GM12878 (cell line): ENCODE data around the gene SVOP. TPM values are rescaled to one million over a fixed set of nuclear protein-coding genes. Genes with fewer than 3 reads are reported as not detected.

ENCODE experiments used
- ATAC-seq: fragments of 200-7000 bp; cut with Tn5 transposase; 3 replicates; pipeline ENCODE4 v1.9.1; 2020; ENCODE audit warnings: mild to moderate bottlenecking, moderate library complexity
- BruUV-seq: library from RNA; stranded (reverse); fragments of 400-500 nt; replicated peaks from 2 replicates; lab custom pipeline; 2021; lab: Mats Ljungman, UMichigan
- CTCF ChIA-PET: fragments of 300-600 bp; sonication (Branson Sonifier 250); formaldehyde crosslinking; extraction: SDS; loops from one replicate; lab custom pipeline; 2021; ENCODE audit warnings: inconsistent platforms; lab: Yijun Ruan, JAX
- POLR2A ChIA-PET: fragments of 350-600 bp; formaldehyde crosslinking; extraction: SDS; loops from one replicate; lab custom pipeline; 2021; ENCODE audit warnings: inconsistent platforms; lab: Charles Lee
- RAD21 ChIA-PET: fragments of 300-600 bp; sonication (Branson Sonifier 250); formaldehyde crosslinking; loops from one replicate; lab custom pipeline; 2023; ENCODE audit warnings: antibody characterized with exemption; ENCODE audit not compliant: unreplicated experiment; lab: Charles Lee
- SMC1A ChIA-PET: fragments of 300-600 bp; sonication (Branson Sonifier 250); formaldehyde crosslinking; loops from one replicate; lab custom pipeline; 2023; ENCODE audit not compliant: unreplicated experiment, uncharacterized antibody; lab: Charles Lee
- DNase-seq: peaks from one replicate; pipeline ENCODE4 v3.0.0-alpha.2; 2011; ENCODE audit warnings: low read depth, low spot score
- FAIRE-seq: peaks from 3 replicates; lab custom pipeline; 2011; peaks lifted over from hg19 to GRCh38; lab: Jason Lieb, UNC
- H2AFZ ChIP-seq: 2 replicates; pipeline ENCODE4 v1.6.0; 2011; ENCODE audit warnings: low read depth, low read length, control low read depth; ENCODE audit not compliant: control insufficient read depth
- H3K27ac ChIP-seq: 2 replicates; pipeline ENCODE4 v1.5.1; 2011; ENCODE audit warnings: control low read depth; ENCODE audit not compliant: control insufficient read depth, insufficient read depth
- H3K27me3 ChIP-seq, 2 experiments: replicated peaks in 1 of 2; 2 replicates each; pipeline versions ENCODE4 v1.6.0 to v1.6.1; 2011; ENCODE audit warnings: low read length in 1 of 2; ENCODE audit not compliant: control insufficient read depth in 2 of 2, insufficient read depth in 2 of 2
- H3K36me3 ChIP-seq, 2 experiments: 2 replicates each; pipeline ENCODE4 v1.5.1; 2011; ENCODE audit warnings: low read length in 1 of 2; ENCODE audit not compliant: control insufficient read depth in 2 of 2, insufficient read depth in 2 of 2
- H3K4me1 ChIP-seq: 2 replicates; pipeline ENCODE4 v1.6.1; 2011; ENCODE audit warnings: mild to moderate bottlenecking, low read length, moderate library complexity, mixed read lengths; ENCODE audit not compliant: control insufficient read depth, insufficient read depth
- H3K4me2 ChIP-seq: 2 replicates; pipeline ENCODE4 v1.6.0; 2011; ENCODE audit warnings: control low read depth; ENCODE audit not compliant: control insufficient read depth, insufficient read depth
- H3K4me3 ChIP-seq: fragments of 200-600 bp; sonication (generic); 2 replicates; pipeline ENCODE4 v1.5.1; 2016
- H3K79me2 ChIP-seq: 2 replicates; pipeline ENCODE4 v1.6.0; 2011; ENCODE audit warnings: low read length; ENCODE audit not compliant: control insufficient read depth, insufficient read depth
- H3K9ac ChIP-seq: 2 replicates; pipeline ENCODE4 v1.8.0; 2011; ENCODE audit warnings: low read length, control low read depth, mixed read lengths; ENCODE audit not compliant: control insufficient read depth, insufficient read depth
- H3K9me3 ChIP-seq: replicated peaks from 3 replicates; pipeline ENCODE4 v1.5.1; 2011; ENCODE audit warnings: mild to moderate bottlenecking, low read length; ENCODE audit not compliant: control insufficient read depth, insufficient read depth
- H4K20me1 ChIP-seq: 2 replicates; pipeline ENCODE4 v1.6.0; 2011; ENCODE audit not compliant: control insufficient read depth, insufficient read depth
- IRF5 ChIP-seq: fragments of 450-650 bp; IDR thresholded peaks from 2 replicates; pipeline ENCODE4 v1.6.1; 2017; ENCODE audit warnings: borderline replicate concordance
- KAT2A ChIP-seq: conservative IDR thresholded peaks from 2 replicates; pipeline ENCODE4 v1.6.1; 2011; ENCODE audit warnings: low read depth, low read length; ENCODE audit not compliant: control insufficient read depth
- NKRF ChIP-seq: fragments of 450-650 bp; conservative IDR thresholded peaks from 2 replicates; pipeline ENCODE4 v1.6.1; 2017; ENCODE audit warnings: mild to moderate bottlenecking, moderate library complexity
- POLR2AphosphoS2 ChIP-seq: IDR thresholded peaks from 2 replicates; pipeline ENCODE4 v1.6.1; 2011; ENCODE audit warnings: low read depth, mild to moderate bottlenecking, low read length, improper control_type of control experiment, moderate library complexity
- RCOR1 ChIP-seq: conservative IDR thresholded peaks from 2 replicates; pipeline ENCODE4 v1.6.1; 2012; ENCODE audit warnings: low read depth, low read length, improper control_type of control experiment
- RELB ChIP-seq: fragments of 450-650 bp; IDR thresholded peaks from 2 replicates; pipeline ENCODE4 v1.6.1; 2017; ENCODE audit warnings: low read depth, mild to moderate bottlenecking, moderate library complexity
- RFX5 ChIP-seq: IDR thresholded peaks from 2 replicates; pipeline ENCODE4 v1.6.1; 2011; ENCODE audit warnings: low read depth, low read length, improper control_type of control experiment
- YY1 ChIP-seq: IDR thresholded peaks from 2 replicates; pipeline ENCODE4 v1.6.1; 2011; ENCODE audit warnings: low read depth, mild to moderate bottlenecking, low read length
- ZBTB4 ChIP-seq: fragments of 450-650 bp; formaldehyde crosslinking; IDR thresholded peaks from 2 replicates; pipeline ENCODE4 v1.4.0; 2022; ENCODE audit warnings: mild to moderate bottlenecking, moderate library complexity
- ZBTB40 ChIP-seq: fragments of 450-650 bp; IDR thresholded peaks from 2 replicates; pipeline ENCODE4 v1.6.1; 2016; ENCODE audit warnings: mild to moderate bottlenecking, moderate library complexity, borderline replicate concordance
- ZNF24 ChIP-seq: fragments of 450-650 bp; IDR thresholded peaks from 2 replicates; pipeline ENCODE4 v1.6.1; 2017; ENCODE audit warnings: antibody characterized with exemption, mild to moderate bottlenecking
- ZNF274 ChIP-seq: IDR thresholded peaks from one replicate; pipeline ENCODE4 v1.8.0; 2011; ENCODE audit not compliant: insufficient read length, insufficient read depth
- WGBS: methylation state at CpG from one replicate; pipeline ENCODE4 v1.1.6; 2016; ENCODE audit warnings: low lambda C conversion rate; ENCODE audit not compliant: insufficient replicate concordance, insufficient coverage; ENCODE audit errors: missing lambda C conversion rate; 5-methylcytosine and 5-hydroxymethylcytosine counted together
- in situ Hi-C: fragments of 300-500 bp; cut with MboI; formaldehyde crosslinking; loops from 9 replicates; pipeline ENCODE4 v1.14.3; 2018; ENCODE audit warnings: mixed read lengths
- intact Hi-C: fragments of 100-400 bp; cut with micrococcal nuclease; formaldehyde crosslinking; loops from one replicate; pipeline ENCODE4 v1.14.2; 2022; ENCODE audit not compliant: unreplicated experiment
- polyA plus RNA-seq, 11 experiments: library from polyadenylated mRNA; depleted of rRNA in 4 of 11; unstranded in 6 of 11; stranded (reverse) in 5 of 11; fragments of >200 nt; fragmentation: Nextera tagmentation in 4 of 11; fragmentation: Illumina TruSeq in 1 of 11; extraction: Ambion mirVana in 4 of 11; extraction: Trizol in 1 of 11; gene quantifications; 1 replicate in 1 of 11; 2 replicates in 10 of 11; pipeline versions ENCODE4 v1.2.1 to v1.2.3, GENCODE V29; 2011 to 2016; ENCODE audit warnings: inconsistent platforms in 2 of 11, missing spikeins in 2 of 11, low read depth in 1 of 11
- total RNA-seq, 4 experiments: library from RNA; depleted of rRNA in 3 of 4; stranded (reverse); fragments of >200 nt in 3 of 4; fragmentation: Illumina TruSeq in 1 of 4; extraction: Trizol in 1 of 4; gene quantifications; 2 replicates each; pipeline versions ENCODE4 v1.2.1 to v1.2.3, GENCODE V29; 2013 to 2021

The SVOP gene
- total and polyA plus RNA-seq, 10 of the 15 experiments (the other 5 are each of a cell fraction or from before 2014, with no cell fraction given) = under 0.01 TPM; not detected in 9

- BruUV-seq = no TSS peak
- no peak for ATAC-seq
- TF ChIP-seq RELB = no peak
- TF ChIP-seq RFX5 = no peak
- no peak for TF ChIP-seq ZNF274
- no peak for TF ChIP-seq IRF5
- TF ChIP-seq RCOR1 = no peak
- TF ChIP-seq POLR2AphosphoS2 = no peak
- TF ChIP-seq NKRF = no peak
- no peak for TF ChIP-seq YY1
- no peak for TF ChIP-seq KAT2A
- TF ChIP-seq ZBTB40 = no peak
- TF ChIP-seq ZNF24 = no peak
- TF ChIP-seq ZBTB4 (CRISPR knock-in tag) = no peak
These were observed 102.7 kb downstream of the SVOP start for GRCh38 chr12:108918206-108918605.

More at GRCh38 chr12:108918206-108918605, 102.7 kb downstream of the SVOP start:
- POLR2A ChIA-PET = no interaction called here
- Histone ChIP-seq H3K36me3 (no peaks in the 10 kb centered on the region), H3K4me3 (no peak overlapping the region), H3K79me2 (no peaks in the 10 kb centered on the region), H3K4me1 (no peaks in the 10 kb centered on the region), H3K4me2 (no peak overlapping the region), H3K9me3 (peaks cover 5% of the 10 kb centered on the region; the same call in 2 of the 3 replicates), H2AFZ (no peak overlapping the region), H3K27me3 (no peaks in the 10 kb centered on the region; a peak in 1 of 4 replicates), H3K9ac (no peak overlapping the region), H3K27ac (no peak overlapping the region), H4K20me1 (no peaks in the 10 kb centered on the region)
- intact Hi-C loops = no loop called here
- 3% methylated on average over 2 of the region's 2 CpGs for WGBS
- in situ Hi-C loops = no loop called here
- CTCF ChIA-PET = no interaction called here
- DNase-seq (no peak), FAIRE-seq (no peak)
- RAD21 ChIA-PET = no interaction called here
- SMC1A ChIA-PET = no interaction called here
